SKM-1 (cell line): Measurements from ENCODE around the gene SMARCAD1.

Source experiments
- DNase-seq: peaks from one replicate; lab custom pipeline; 2025; ENCODE audit not compliant: unreplicated experiment; lab: John Stamatoyannopoulos, UW

SMARCAD1 gene, protein sequence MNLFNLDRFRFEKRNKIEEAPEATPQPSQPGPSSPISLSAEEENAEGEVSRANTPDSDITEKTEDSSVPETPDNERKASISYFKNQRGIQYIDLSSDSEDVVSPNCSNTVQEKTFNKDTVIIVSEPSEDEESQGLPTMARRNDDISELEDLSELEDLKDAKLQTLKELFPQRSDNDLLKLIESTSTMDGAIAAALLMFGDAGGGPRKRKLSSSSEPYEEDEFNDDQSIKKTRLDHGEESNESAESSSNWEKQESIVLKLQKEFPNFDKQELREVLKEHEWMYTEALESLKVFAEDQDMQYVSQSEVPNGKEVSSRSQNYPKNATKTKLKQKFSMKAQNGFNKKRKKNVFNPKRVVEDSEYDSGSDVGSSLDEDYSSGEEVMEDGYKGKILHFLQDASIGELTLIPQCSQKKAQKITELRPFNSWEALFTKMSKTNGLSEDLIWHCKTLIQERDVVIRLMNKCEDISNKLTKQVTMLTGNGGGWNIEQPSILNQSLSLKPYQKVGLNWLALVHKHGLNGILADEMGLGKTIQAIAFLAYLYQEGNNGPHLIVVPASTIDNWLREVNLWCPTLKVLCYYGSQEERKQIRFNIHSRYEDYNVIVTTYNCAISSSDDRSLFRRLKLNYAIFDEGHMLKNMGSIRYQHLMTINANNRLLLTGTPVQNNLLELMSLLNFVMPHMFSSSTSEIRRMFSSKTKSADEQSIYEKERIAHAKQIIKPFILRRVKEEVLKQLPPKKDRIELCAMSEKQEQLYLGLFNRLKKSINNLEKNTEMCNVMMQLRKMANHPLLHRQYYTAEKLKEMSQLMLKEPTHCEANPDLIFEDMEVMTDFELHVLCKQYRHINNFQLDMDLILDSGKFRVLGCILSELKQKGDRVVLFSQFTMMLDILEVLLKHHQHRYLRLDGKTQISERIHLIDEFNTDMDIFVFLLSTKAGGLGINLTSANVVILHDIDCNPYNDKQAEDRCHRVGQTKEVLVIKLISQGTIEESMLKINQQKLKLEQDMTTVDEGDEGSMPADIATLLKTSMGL

GRCh38 chr4:94207469-94208224 lies at the start of gene SMARCAD1:
Gene SMARCAD1, plus strand, starts transcription at chr4:94207865. Its CDS starts 530 bp downstream, at chr4:94208395.
- DNase-seq = peak; percentile 87

DNA sequence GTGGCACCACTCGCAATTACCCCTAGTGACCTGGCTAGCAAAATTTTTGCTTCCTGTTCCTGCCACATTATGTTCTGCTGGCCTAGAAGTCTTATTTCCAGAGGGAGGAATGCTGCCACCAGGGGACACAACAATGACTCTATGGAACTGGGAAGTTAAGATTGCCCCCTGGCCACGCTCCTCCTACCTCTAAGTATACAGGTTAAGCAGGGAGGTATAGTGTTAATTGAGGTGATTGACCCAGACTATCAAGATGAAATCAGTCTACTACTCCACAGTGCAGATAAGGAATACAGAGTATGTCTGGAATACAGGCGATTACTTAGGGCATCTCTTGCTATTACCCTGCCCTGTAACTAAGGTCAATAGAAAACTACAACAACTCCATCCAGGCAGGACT lies 48.8 kb upstream of the SMARCAD1 start:
- DNase-seq = no peak

DNA sequence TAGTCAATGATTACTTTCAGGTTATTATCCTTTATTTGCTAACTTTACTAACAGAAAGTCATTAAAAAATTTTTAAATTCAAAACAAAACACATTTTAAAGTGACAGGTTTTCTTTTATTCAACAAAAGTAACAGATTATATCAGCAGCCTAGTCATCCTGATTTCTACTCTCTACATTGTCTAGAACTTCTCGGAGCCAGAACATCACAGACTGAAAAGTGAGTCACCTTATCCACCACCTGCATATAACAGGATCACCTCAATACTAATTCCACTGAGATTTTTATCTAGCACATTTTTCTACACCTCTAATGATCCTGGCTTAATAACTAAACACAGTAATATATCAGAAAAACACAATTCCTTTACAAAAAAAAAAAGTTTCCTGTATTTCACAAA lies 47.9 kb upstream of the SMARCAD1 start:
- no peak for DNase-seq

- no peak for DNase-seq
Observed at GRCh38 chr4:94160774-94161173, 46.9 kb upstream of the SMARCAD1 start.

DNA sequence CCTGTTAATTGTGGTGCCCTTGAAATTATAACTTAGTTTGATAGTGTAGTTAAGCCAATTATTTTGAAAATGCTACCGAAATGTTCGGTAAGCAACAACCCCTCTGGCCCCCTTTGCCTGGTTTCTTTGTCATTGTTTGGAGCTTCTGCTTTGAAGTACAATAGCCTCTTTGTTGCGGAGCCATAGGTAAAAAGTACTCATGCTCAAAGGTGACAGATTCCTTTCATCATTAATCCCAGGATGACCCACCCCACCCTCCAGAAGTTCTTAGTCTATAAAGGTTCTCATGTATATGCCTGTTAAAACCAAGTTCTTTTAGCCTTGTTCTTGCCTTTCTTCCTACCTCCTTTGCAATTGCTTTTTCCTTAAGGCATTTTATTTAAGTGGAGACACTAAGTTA lies 42.4 kb upstream of the SMARCAD1 start:
- no peak for DNase-seq

- DNase-seq = no peak
Observed at GRCh38 chr4:94168321-94168720, 39.3 kb upstream of the SMARCAD1 start.

GRCh38 chr4:94169803-94170372 lies 37.8 kb upstream of the SMARCAD1 start:
- DNase-seq = no peak

- DNase-seq = peak; percentile 15
Observed at GRCh38 chr4:94171616-94172015, 36.0 kb upstream of the SMARCAD1 start.

- no peak for DNase-seq
Observed at GRCh38 chr4:94175553-94176261, 32.0 kb upstream of the SMARCAD1 start.

DNA sequence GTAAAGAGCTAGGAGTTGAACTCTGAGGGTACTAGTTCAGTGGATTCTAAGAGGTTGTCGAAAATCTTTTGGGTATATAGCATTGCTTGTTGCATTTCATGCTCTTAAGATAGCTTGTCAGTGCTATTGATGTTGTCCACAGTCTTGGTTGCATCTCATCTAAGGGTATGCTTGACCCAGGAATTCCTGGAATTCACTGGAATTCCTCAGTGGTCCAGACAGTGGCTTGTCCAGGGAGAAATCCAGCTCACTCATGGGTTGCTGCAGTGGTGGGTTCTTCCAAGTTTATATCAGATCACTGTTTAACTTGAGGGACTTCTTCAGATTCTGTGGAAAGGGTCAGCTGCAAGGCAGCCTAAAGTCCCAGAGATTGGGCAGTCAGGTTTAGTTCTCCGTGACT lies 29.8 kb upstream of the SMARCAD1 start:
- DNase-seq = no peak

DNA sequence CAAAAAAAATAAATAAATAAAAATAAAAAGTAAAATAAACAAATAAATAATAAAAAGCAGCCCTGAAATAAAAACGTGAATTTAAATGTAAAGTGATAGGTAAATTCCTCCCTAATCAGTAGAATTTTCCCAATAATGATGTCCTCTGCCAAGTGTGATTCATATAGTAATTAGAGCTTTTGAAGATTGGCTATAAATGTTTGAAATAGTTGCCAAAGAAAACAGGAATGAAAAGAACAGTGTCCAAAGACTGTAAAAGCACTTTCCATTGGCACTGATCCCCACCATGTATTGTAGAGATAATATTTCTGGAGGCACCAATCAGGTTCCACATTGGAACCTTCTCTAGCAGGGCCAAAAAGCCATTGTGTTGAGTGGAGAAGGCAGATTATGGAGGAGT lies 25.9 kb upstream of the SMARCAD1 start:
- DNase-seq = no peak

DNA sequence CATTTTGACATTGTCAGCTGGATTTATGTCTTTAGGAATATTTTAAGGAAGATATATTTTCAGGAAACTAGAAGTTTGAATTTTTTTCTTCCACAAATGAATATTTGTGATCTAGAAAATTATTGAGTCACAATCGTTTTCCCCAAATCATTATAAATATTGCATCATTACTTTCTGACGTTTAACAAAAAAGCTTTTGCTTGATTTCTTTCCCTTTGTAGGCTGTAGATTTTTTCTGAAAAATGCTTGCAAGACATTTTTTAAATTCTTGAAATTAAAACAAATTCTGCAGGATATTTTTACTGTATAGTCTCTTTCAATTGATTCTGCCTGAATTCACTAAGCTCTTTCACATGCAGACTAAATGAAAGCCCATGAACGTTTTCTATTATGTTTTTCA lies 4.9 kb upstream of the SMARCAD1 start:
- no peak for DNase-seq

- no peak for DNase-seq
Observed at GRCh38 chr4:94208266-94208665, 601 bp downstream of the SMARCAD1 start.

GRCh38 chr4:94208918-94209317 lies 1.3 kb downstream of the SMARCAD1 start:
- no peak for DNase-seq

- no peak for DNase-seq
Observed at GRCh38 chr4:94211861-94212260, 4.2 kb downstream of the SMARCAD1 start.

- DNase-seq = no peak
Observed at GRCh38 chr4:94214703-94215319, 7.1 kb downstream of the SMARCAD1 start.

GRCh38 chr4:94216394-94216793 lies 8.7 kb downstream of the SMARCAD1 start:
- no peak for DNase-seq

DNA sequence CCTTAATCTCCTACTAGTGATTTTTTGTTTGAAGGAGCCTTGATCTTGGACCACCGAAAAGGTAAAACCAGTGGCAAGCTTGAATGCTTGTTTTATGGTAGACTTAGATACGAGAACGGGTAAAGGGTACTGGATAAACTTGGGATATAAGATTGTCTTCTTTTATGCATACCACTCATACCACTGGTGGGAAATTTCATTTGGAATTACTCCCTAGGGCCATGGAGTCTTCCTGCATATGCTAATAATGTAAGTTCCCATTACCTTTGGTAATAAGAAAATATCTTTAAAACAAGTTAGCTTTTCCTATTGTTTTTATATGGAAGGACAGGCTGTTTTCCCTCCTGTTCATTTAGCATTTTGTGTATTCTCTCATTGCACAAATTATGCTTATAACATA lies 11.7 kb downstream of the SMARCAD1 start:
- no peak for DNase-seq

DNA sequence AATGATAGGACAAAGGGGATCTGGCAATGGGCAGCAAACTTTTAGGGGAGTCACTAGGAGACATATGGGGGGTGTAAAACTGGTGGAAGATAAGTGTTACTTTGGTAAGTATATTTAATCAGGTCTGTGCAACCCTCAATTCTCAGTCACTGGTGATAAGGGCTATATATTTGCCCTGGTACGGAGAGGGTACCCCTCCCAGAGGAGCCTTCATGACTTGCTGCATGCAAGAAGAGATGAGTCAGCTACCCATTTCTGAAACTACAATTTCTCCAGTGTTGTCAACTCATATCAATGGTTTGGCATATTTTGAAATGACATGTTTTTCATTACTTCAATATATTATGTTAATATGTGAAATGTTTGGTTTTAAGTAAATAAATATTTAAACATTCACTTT lies 14.3 kb downstream of the SMARCAD1 start:
- no peak for DNase-seq

DNA sequence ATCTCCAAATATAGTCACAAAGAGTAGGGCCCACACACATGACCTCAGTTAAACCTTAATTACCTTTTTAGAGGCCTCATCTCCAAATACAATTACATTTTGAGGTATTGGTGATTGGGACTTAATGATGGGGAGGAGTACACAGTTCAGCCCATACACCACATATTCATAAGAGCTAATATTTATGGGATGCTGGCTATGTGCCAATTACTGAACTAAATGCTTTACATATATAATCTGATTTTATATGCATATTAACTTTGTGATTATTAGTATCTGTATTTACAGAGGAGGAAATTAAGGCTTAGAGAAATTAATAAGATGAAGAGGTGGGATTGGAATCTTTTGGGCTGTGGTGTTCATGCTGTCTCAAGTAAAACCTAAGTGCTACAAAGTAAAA lies 17.8 kb downstream of the SMARCAD1 start:
- DNase-seq = no peak
